Adrenal gland (tissue), 12 donors: ENCODE data around the gene MDGA2. TPM values are rescaled to one million over a fixed set of nuclear protein-coding genes. Genes with fewer than 3 reads are reported as not detected.

ENCODE experiments used
- DNase-seq, 7 donors: peaks; one replicate each; pipeline ENCODE4 v3.0.0-alpha.2; 2019 to 2020
- H3K27ac ChIP-seq, 5 donors: fragments of 200-600 bp; sonication (generic) in 4 of 5; 1 replicate in 3 of 5; 2 replicates in 2 of 5; pipeline versions ENCODE4 v1.5.1 to v1.8.0; 2016 to 2020; ENCODE audit warnings: mild to moderate bottlenecking in 1 of 5
- H3K27me3 ChIP-seq: fragments of 200-600 bp; 2 replicates; pipeline ENCODE4 v1.8.0; 2021
- H3K36me3 ChIP-seq, 2 donors: fragments of 200-600 bp; replicated peaks in 1 of 2; 1 replicate in 1 of 2; 2 replicates in 1 of 2; pipeline versions ENCODE4 v1.5.1 to v1.8.0; 2018 to 2022
- H3K4me1 ChIP-seq, 2 donors: fragments of 200-600 bp; replicated peaks in 1 of 2; 1 replicate in 1 of 2; 2 replicates in 1 of 2; pipeline versions ENCODE4 v1.5.1 to v1.8.0; 2018 to 2021
- H3K4me3 ChIP-seq, 4 donors: fragments of 200-600 bp; sonication (generic) in 3 of 4; one replicate each; pipeline ENCODE4 v1.5.1; 2016 to 2018
- H3K9me3 ChIP-seq, 3 donors: fragments of 200-600 bp; sonication (generic) in 1 of 3; replicated peaks in 1 of 3; 1 replicate in 2 of 3; 2 replicates in 1 of 3; pipeline versions ENCODE4 v1.5.1 to v1.8.0; 2016 to 2021
- POLR2A ChIP-seq, 2 donors: fragments of 450-650 bp; IDR thresholded peaks; one replicate each; pipeline ENCODE4 v1.6.1; 2017; ENCODE audit warnings: antibody characterized with exemption in 2 of 2, mild to moderate bottlenecking in 2 of 2, moderate library complexity in 1 of 2
- WGBS, 4 donors: extraction: QIAGEN DNeasy Blood & Tissue Kit in 2 of 4; methylation state at CpG; one replicate each; pipeline versions ENCODE4 v1.1.5 to v1.1.7; 2013 to 2017; 5-methylcytosine and 5-hydroxymethylcytosine counted together
- intact Hi-C, 2 donors: fragments of 100-400 bp; cut with DNase I; formaldehyde crosslinking; loops; one replicate each; pipeline versions ENCODE4 v1.14.1 to v1.15.0; 2022 to 2023
- polyA plus RNA-seq, 3 donors: library from polyadenylated mRNA; stranded (reverse); fragments of 200-250 nt in 2 of 3; fragments of 350-450 nt in 1 of 3; fragmentation: Illumina TruSeq in 1 of 3; extraction: RNeasy Lipid Tissue Mini Kit (QIAGEN cat#74804) in 1 of 3; gene quantifications; one replicate each; pipeline ENCODE4 v1.2.3, GENCODE V29; 2013 to 2014
- total RNA-seq, 9 donors: library from RNA; depleted of rRNA in 4 of 9; stranded (reverse); fragments of >200 nt in 4 of 9; fragments of 120-200 nt in 1 of 9; fragmentation: NEBNext Ultra II Directional in 1 of 9; extraction: Animal tissue kit (Norgen Biotek cat#: 25700) in 1 of 9; gene quantifications; one replicate each; pipeline versions ENCODE4 v1.1.0 to v1.2.4, GENCODE V29; 2013 to 2023
- TF ChIP-seq, protein P1 (sequence below), 6 experiments: fragments of 450-650 bp in 4 of 6; fragments of 200-600 bp in 2 of 6; sonication (generic) in 1 of 6; IDR thresholded peaks; 1 replicate in 5 of 6; 2 replicates in 1 of 6; pipeline versions ENCODE4 v1.5.1 to v1.8.0; 2016 to 2021; ENCODE audit warnings: antibody characterized with exemption in 6 of 6, mild to moderate bottlenecking in 2 of 6, moderate library complexity in 1 of 6
- donor health status: healthy with polysubstance abuse.
- donor health status: Bipolar disorder and iron deficiency.
- donor health status: DM: yes; HTN: yes; CAD: no.
- donor health status: DM: no; HTN: no; CAD: no.
- donor health status: DM: no; HTN: no; CAD: no.
- donor health status: DM: yes; HTN: yes; CAD: no.

The MDGA2 gene
- total and polyA plus RNA-seq, 12 donors = 0.08 to 3.5 (median 0.34) TPM; not detected in 5

DNA sequence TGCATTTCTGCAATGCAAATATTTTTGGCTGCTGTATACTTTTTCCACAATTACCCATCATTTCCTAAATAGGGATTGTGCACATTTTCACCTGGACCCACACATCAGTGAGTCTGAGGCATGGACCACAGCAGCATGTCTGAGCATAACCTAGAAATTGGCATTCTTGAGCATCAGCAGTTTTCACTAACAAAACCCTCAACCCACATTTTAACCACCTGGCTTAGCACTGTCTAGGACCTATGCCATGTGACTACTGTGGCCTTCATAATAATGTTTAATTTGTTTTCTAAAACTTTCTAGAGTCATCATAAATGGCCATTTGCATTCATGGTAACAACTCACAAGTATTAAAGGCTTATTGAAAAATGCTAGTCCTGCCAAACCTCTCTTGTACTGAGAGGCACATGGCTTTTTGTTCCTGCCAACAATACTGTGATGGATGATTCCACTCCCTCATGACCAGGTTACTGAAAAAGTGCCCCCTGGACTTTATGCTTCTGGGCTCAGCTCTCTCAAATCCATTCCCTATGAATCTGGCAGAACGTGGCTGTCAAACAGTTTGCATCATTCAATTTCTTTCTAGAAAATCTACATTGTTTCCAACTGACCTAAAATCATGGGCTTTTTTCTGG lies 240.0 kb downstream of the MDGA2 start:
- no peaks in the 10 kb centered on the region for H3K4me1 ChIP-seq
- no peaks in the 10 kb centered on the region for H3K36me3 ChIP-seq
- no peaks in the 10 kb centered on the region for H3K9me3 ChIP-seq
- no peak for TF ChIP-seq POLR2A (IDR thresholded peaks at IDR 0.05)
- TF ChIP-seq, protein P1, sequence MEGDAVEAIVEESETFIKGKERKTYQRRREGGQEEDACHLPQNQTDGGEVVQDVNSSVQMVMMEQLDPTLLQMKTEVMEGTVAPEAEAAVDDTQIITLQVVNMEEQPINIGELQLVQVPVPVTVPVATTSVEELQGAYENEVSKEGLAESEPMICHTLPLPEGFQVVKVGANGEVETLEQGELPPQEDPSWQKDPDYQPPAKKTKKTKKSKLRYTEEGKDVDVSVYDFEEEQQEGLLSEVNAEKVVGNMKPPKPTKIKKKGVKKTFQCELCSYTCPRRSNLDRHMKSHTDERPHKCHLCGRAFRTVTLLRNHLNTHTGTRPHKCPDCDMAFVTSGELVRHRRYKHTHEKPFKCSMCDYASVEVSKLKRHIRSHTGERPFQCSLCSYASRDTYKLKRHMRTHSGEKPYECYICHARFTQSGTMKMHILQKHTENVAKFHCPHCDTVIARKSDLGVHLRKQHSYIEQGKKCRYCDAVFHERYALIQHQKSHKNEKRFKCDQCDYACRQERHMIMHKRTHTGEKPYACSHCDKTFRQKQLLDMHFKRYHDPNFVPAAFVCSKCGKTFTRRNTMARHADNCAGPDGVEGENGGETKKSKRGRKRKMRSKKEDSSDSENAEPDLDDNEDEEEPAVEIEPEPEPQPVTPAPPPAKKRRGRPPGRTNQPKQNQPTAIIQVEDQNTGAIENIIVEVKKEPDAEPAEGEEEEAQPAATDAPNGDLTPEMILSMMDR (IDR thresholded peaks at IDR 0.05) = no peak
- no peak overlapping the region for H3K4me3 ChIP-seq
- DNase-seq = no peak
- WGBS, 4 donors = 42 to 53% (median 46%) methylated on average over 1 of the region's 1 CpG
- H3K27ac ChIP-seq = no peak overlapping the region
- H3K27me3 ChIP-seq = no peaks in the 10 kb centered on the region
- intact Hi-C loops = no loop called here

DNA sequence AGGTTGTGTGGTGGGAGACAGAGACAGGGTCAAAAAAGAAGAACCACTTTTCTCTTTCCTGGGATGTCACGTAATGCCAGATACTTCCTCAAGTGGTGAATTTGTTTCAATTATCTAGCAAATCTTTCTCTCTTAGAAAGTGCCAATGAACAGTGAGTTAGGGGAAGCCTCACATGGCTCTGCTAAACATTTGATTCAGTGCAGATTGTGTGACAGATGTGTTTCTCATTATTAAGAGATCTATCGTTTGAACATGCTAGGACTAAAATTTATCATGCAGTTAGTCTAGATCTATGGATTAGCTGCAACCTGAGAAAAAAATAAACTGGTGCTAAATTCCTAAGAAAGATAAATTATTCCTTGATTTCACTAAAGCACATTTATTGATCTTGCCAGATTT lies 247.8 kb downstream of the MDGA2 start:
- Histone ChIP-seq H3K4me3 (no peak overlapping the region), H3K4me1 (no peaks in the 10 kb centered on the region), H3K36me3 (no peaks in the 10 kb centered on the region), H3K27ac (no peak overlapping the region), H3K9me3 (no peaks in the 10 kb centered on the region), H3K27me3 (no peaks in the 10 kb centered on the region)
- no peak for TF ChIP-seq POLR2A (IDR thresholded peaks at IDR 0.05)
- TF ChIP-seq, protein P1 (IDR thresholded peaks at IDR 0.05) = no peak
- WGBS, 4 donors = 54 to 64% (median 57%) methylated on average over 2 of the region's 2 CpGs
- DNase-seq = no peak
- intact Hi-C loops = no loop called here

DNA sequence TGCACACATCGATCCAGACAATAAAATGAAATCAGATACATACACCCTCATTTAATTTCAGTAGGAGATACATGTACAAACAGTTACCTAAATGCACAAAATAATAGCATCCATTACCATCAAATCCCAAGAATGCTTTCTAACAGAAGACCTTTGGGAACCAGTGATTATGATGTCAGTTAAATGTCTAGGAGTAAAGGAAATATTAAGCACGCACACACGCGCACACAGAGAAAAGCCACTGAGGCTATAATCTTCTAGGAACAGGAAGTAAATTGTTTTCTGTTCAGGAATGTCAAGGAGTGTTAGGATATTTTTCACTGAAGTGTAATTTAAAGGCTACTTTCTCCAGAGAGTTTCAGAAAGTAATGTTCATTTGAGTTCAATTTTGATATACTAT lies 250.1 kb downstream of the MDGA2 start:
- TF ChIP-seq, protein P1 (IDR thresholded peaks at IDR 0.05) = no peak
- no peak for TF ChIP-seq POLR2A (IDR thresholded peaks at IDR 0.05)
- intact Hi-C loops = no loop called here
- Histone ChIP-seq H3K36me3 (no peaks in the 10 kb centered on the region), H3K27me3 (no peaks in the 10 kb centered on the region), H3K4me3 (no peak overlapping the region), H3K9me3 (no peaks in the 10 kb centered on the region), H3K4me1 (no peaks in the 10 kb centered on the region), H3K27ac (no peak overlapping the region)
- DNase-seq = no peak
- 72 to 81% (median 77%) methylated on average over 4 of the region's 4 CpGs for WGBS, 4 donors

DNA sequence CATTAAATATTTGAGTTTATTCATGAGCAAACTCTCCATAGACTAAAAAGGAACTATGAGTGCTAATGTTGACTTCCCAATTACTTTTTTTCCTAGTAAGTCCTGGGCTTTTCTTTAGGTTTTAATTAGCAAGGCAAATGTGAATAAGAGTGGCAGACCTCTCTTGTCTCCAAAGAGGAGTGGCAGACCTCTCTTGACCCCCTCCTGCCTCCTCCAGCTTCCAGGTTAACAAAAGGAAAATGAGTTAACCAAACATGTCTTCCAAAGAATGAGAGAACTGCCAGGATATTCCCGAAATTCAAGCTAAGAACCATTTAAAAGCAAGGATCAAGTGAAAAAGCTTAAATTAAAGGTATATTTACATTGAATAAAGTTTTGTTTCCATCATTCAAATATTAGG lies 253.2 kb downstream of the MDGA2 start:
- no peak overlapping the region for H3K4me3 ChIP-seq
- no peak overlapping the region for H3K27ac ChIP-seq
- no peaks in the 10 kb centered on the region for H3K4me1 ChIP-seq
- no peaks in the 10 kb centered on the region for H3K9me3 ChIP-seq
- no peaks in the 10 kb centered on the region for H3K27me3 ChIP-seq
- no peak for TF ChIP-seq POLR2A (IDR thresholded peaks at IDR 0.05)
- TF ChIP-seq, protein P1 (IDR thresholded peaks at IDR 0.05) = no peak
- intact Hi-C loops = no loop called here
- DNase-seq = no peak
- 46 to 63% (median 60%) methylated on average over 1 of the region's 1 CpG for WGBS, 4 donors
- no peaks in the 10 kb centered on the region for H3K36me3 ChIP-seq
